H9 (cell line): ENCODE data around the gene LHX1. TPM values are rescaled to one million over a fixed set of nuclear protein-coding genes. Genes with fewer than 3 reads are reported as not detected.

ENCODE experiments used
- DNase-seq: peaks from one replicate; pipeline ENCODE4 v3.0.0-alpha.2; 2017
- H2AFZ ChIP-seq: one replicate; pipeline ENCODE4 v1.6.1; 2013; ENCODE audit warnings: mild to moderate bottlenecking, low read length, control low read depth, moderate library complexity
- H2AK5ac ChIP-seq: 2 replicates; pipeline ENCODE4 v1.6.1; 2013; ENCODE audit warnings: low read length, control low read depth, mixed read lengths; ENCODE audit not compliant: insufficient read length
- H2BK120ac ChIP-seq: one replicate; pipeline ENCODE4 v1.6.1; 2013; ENCODE audit warnings: low read depth, mild to moderate bottlenecking, low read length, control low read depth, inconsistent platforms; ENCODE audit not compliant: poor library complexity, severe bottlenecking
- H2BK12ac ChIP-seq: 2 replicates; pipeline ENCODE4 v1.6.1; 2013; ENCODE audit warnings: low read length, control low read depth, mixed read lengths, low read depth; ENCODE audit not compliant: insufficient read length
- H2BK15ac ChIP-seq: 2 replicates; pipeline ENCODE4 v1.6.1; 2013; ENCODE audit warnings: low read depth, low read length, control low read depth
- H2BK20ac ChIP-seq: one replicate; pipeline ENCODE4 v1.6.1; 2013; ENCODE audit warnings: low read depth, mild to moderate bottlenecking, low read length, control low read depth, inconsistent platforms; ENCODE audit not compliant: poor library complexity, severe bottlenecking
- H2BK5ac ChIP-seq: 2 replicates; pipeline ENCODE4 v1.6.1; 2013; ENCODE audit warnings: low read length, control low read depth, mixed read lengths; ENCODE audit not compliant: insufficient read length
- H3K14ac ChIP-seq: 2 replicates; pipeline ENCODE4 v1.6.1; 2013; ENCODE audit warnings: low read length, control low read depth; ENCODE audit not compliant: insufficient read depth
- H3K18ac ChIP-seq: 2 replicates; pipeline ENCODE4 v1.6.1; 2013; ENCODE audit warnings: low read depth, mild to moderate bottlenecking, mixed read lengths, low read length, control low read depth; ENCODE audit not compliant: insufficient read length
- H3K23ac ChIP-seq: 2 replicates; pipeline ENCODE4 v1.6.1; 2013; ENCODE audit warnings: low read length, control low read depth, mixed read lengths, low read depth; ENCODE audit not compliant: insufficient read length
- H3K23me2 ChIP-seq: 2 replicates; pipeline ENCODE4 v1.6.1; 2013; ENCODE audit warnings: low read depth, mild to moderate bottlenecking, mixed read lengths, low read length, control low read depth; ENCODE audit not compliant: insufficient read length, poor library complexity, severe bottlenecking
- H3K27ac ChIP-seq: 2 replicates; pipeline ENCODE4 v1.5.1; 2013; ENCODE audit warnings: low read length, control low read depth, mixed read lengths, low read depth; ENCODE audit not compliant: insufficient read length
- H3K27me3 ChIP-seq: 2 replicates; pipeline ENCODE4 v1.6.1; 2013; ENCODE audit warnings: low read length, control low read depth, inconsistent platforms; ENCODE audit not compliant: insufficient read depth
- H3K4ac ChIP-seq: 2 replicates; pipeline ENCODE4 v1.6.1; 2013; ENCODE audit warnings: low read depth, mild to moderate bottlenecking, control low read depth, inconsistent platforms, low read length, moderate library complexity
- H3K4me1 ChIP-seq: 2 replicates; pipeline ENCODE4 v1.6.1; 2013; ENCODE audit warnings: low read length, control low read depth, inconsistent platforms; ENCODE audit not compliant: insufficient read depth
- H3K4me2 ChIP-seq: 2 replicates; pipeline ENCODE4 v1.6.1; 2013; ENCODE audit warnings: low read length, control low read depth, mixed read lengths; ENCODE audit not compliant: insufficient read length, insufficient read depth
- H3K56ac ChIP-seq: 2 replicates; pipeline ENCODE4 v1.6.1; 2013; ENCODE audit warnings: low read depth, mild to moderate bottlenecking, mixed read lengths, low read length, control low read depth; ENCODE audit not compliant: insufficient read length
- H3K79me1 ChIP-seq: 2 replicates; pipeline ENCODE4 v1.6.1; 2013; ENCODE audit warnings: low read depth, mild to moderate bottlenecking, moderate library complexity, low read length, control low read depth, inconsistent platforms; ENCODE audit not compliant: insufficient read depth, poor library complexity, severe bottlenecking
- H3K79me2 ChIP-seq: 2 replicates; pipeline ENCODE4 v1.6.1; 2013; ENCODE audit warnings: low read length, control low read depth, inconsistent platforms; ENCODE audit not compliant: insufficient read depth
- H3K9ac ChIP-seq: 2 replicates; pipeline ENCODE4 v1.6.1; 2013; ENCODE audit warnings: low read length, control low read depth, mixed read lengths; ENCODE audit not compliant: insufficient read length; ENCODE audit errors: extremely low read depth
- H3K9me3 ChIP-seq: one replicate; pipeline ENCODE4 v1.6.1; 2013; ENCODE audit warnings: low read depth, low read length, inconsistent platforms; ENCODE audit not compliant: control insufficient read depth
- H3T11ph ChIP-seq: one replicate; pipeline ENCODE4 v1.6.1; 2013; ENCODE audit warnings: mild to moderate bottlenecking, low read length, control low read depth, inconsistent platforms
- H4K20me1 ChIP-seq: one replicate; pipeline ENCODE4 v1.6.1; 2013; ENCODE audit not compliant: control insufficient read depth, insufficient read length, insufficient read depth
- H4K5ac ChIP-seq: 2 replicates; pipeline ENCODE4 v1.6.1; 2013; ENCODE audit warnings: low read depth, mild to moderate bottlenecking, mixed read lengths, low read length, control low read depth; ENCODE audit not compliant: insufficient read length
- H4K8ac ChIP-seq: replicated peaks from 2 replicates; pipeline ENCODE4 v1.6.1; 2013; ENCODE audit warnings: low read length, control low read depth, mixed read lengths, low read depth; ENCODE audit not compliant: insufficient read length
- H4K91ac ChIP-seq: 2 replicates; pipeline ENCODE4 v1.6.1; 2013; ENCODE audit warnings: low read depth, mild to moderate bottlenecking, moderate library complexity, mixed read lengths, low read length, control low read depth; ENCODE audit not compliant: insufficient read length
- H3K27ac Mint-ChIP-seq, 3 experiments: 2 replicates in 2 of 3; 3 replicates in 1 of 3; pipeline ENCODE4 v1.8.0; 2020 to 2021; ENCODE audit warnings: mixed read lengths in 3 of 3, mild to moderate bottlenecking in 1 of 3, moderate library complexity in 1 of 3
- H3K27me3 Mint-ChIP-seq: 2 replicates; pipeline ENCODE4 v1.8.0; 2021; ENCODE audit warnings: low read depth, mild to moderate bottlenecking, moderate library complexity, mixed read lengths
- H3K36me3 Mint-ChIP-seq, 3 experiments: 2 replicates in 2 of 3; 3 replicates in 1 of 3; pipeline ENCODE4 v1.8.0; 2020 to 2021; ENCODE audit warnings: low read depth in 3 of 3, mixed read lengths in 3 of 3; ENCODE audit not compliant: insufficient read depth in 1 of 3
- H3K4me1 Mint-ChIP-seq, 2 experiments: 2 replicates each; pipeline ENCODE4 v1.8.0; 2020; ENCODE audit warnings: mixed read lengths in 2 of 2
- H3K4me3 Mint-ChIP-seq, 2 experiments: 2 replicates in 1 of 2; 3 replicates in 1 of 2; pipeline ENCODE4 v1.8.0; 2020 to 2021; ENCODE audit warnings: mild to moderate bottlenecking in 2 of 2, mixed read lengths in 2 of 2, moderate library complexity in 1 of 2
- H3K9me3 Mint-ChIP-seq, 2 experiments: 2 replicates in 1 of 2; 3 replicates in 1 of 2; pipeline ENCODE4 v1.8.0; 2020; ENCODE audit warnings: mild to moderate bottlenecking in 2 of 2, mixed read lengths in 2 of 2, moderate library complexity in 1 of 2
- CTCF ChIP-seq: fragments of 200-600 bp; sonication (generic); conservative IDR thresholded peaks from 3 replicates; pipeline ENCODE4 v1.8.0; 2021; ENCODE audit warnings: antibody characterized with exemption, mild to moderate bottlenecking
- WGBS: extraction: QIAGEN DNeasy Blood & Tissue Kit; methylation state at CpG from one replicate; pipeline ENCODE4 v1.1.7; 2013; ENCODE audit warnings: missing lambda C conversion rate, low lambda C conversion rate, mixed read lengths; ENCODE audit not compliant: insufficient read length; ENCODE audit errors: extremely low coverage; 5-methylcytosine and 5-hydroxymethylcytosine counted together
- total RNA-seq: library from RNA; stranded (reverse); gene quantifications from 2 replicates; pipeline ENCODE4 v1.2.1, GENCODE V29; 2021

The LHX1 gene
- total RNA-seq, 1 experiment from 2014 or later, result 0.22 TPM

GRCh38 chr17:36939802-36940312, 2.6 kb downstream of the LHX1 start:
- H3K4me2 ChIP-seq, result peak overlapping the region; percentile 1
- no peak overlapping the region for H4K91ac ChIP-seq
- H2BK15ac ChIP-seq, result no peak overlapping the region
- no peak overlapping the region for H3K23ac ChIP-seq
- no peaks in the 10 kb centered on the region; a peak in 1 of 7 replicates for H3K36me3 Mint-ChIP-seq
- H3K4ac ChIP-seq, result no peak overlapping the region
- H3K27me3 ChIP-seq, result peaks cover 83% of the 10 kb centered on the region
- H3T11ph ChIP-seq, result no peak overlapping the region
- H3K27ac ChIP-seq, result no peak overlapping the region
- H2AK5ac ChIP-seq, result no peak overlapping the region
- H3K18ac ChIP-seq, result no peak overlapping the region
- peak overlapping the region in 1 of 3 experiments; percentile 58; a peak in 1 of 7 replicates for H3K27ac Mint-ChIP-seq
- H2BK5ac ChIP-seq, result no peak overlapping the region
- TF ChIP-seq CTCF, result no peak
- H2BK20ac ChIP-seq, result no peak overlapping the region
- H3K23me2 ChIP-seq, result peaks cover 21% of the 10 kb centered on the region
- peaks cover 4% of the 10 kb centered on the region for H4K20me1 ChIP-seq
- WGBS, result 100% methylated on average over 1 of the region's 26 CpGs
- H3K4me1 ChIP-seq, result no peaks in the 10 kb centered on the region
- no peaks in the 10 kb centered on the region for H3K79me2 ChIP-seq
- no peaks in the 10 kb centered on the region for H3K79me1 ChIP-seq
- no peak overlapping the region for H3K9ac ChIP-seq
- peaks cover 0 to 8% of the 10 kb centered on the region in 2 experiments; a peak in 1 of 5 replicates for H3K9me3 Mint-ChIP-seq
- H3K56ac ChIP-seq, result no peak overlapping the region
- peak; percentile 60 for DNase-seq
- no peaks in the 10 kb centered on the region for H3K9me3 ChIP-seq
- peak overlapping the region in 1 of 2 experiments; percentile 68; a peak in 3 of 5 replicates for H3K4me3 Mint-ChIP-seq
- H4K8ac ChIP-seq, result no peak overlapping the region
- no peak overlapping the region for H2BK12ac ChIP-seq
- no peak overlapping the region for H4K5ac ChIP-seq
- H3K27me3 Mint-ChIP-seq, result peaks cover 100% of the 10 kb centered on the region
- H3K14ac ChIP-seq, result no peak overlapping the region
- no peak overlapping the region for H2BK120ac ChIP-seq
- H3K4me1 Mint-ChIP-seq, result peaks cover 45 to 69% of the 10 kb centered on the region in 2 experiments
- H2AFZ ChIP-seq, result no peak overlapping the region
